ENCODE data around the gene CSMD2.

- TF ChIP-seq CTCF (IDR thresholded peaks at IDR 0.05), result no peak
- TF ChIP-seq POLR2A (IDR thresholded peaks at IDR 0.05), result no peak
These were observed 538.2 kb downstream of the CSMD2 start for GRCh38 chr1:33626801-33627200.
